Heart left ventricle (tissue), 16 donors: Measurements from ENCODE around the gene FZD1. TPM values are rescaled to one million over a fixed set of nuclear protein-coding genes. Genes with fewer than 3 reads are reported as not detected.

ENCODE experiments used
- ATAC-seq, 4 donors: fragments of 200-7000 bp; cut with Tn5 transposase; one replicate each; pipeline ENCODE4 v1.9.1; 2020 to 2022; ENCODE audit warnings: moderate library complexity in 4 of 4, mild to moderate bottlenecking in 3 of 4, moderate number of reproducible peaks in 1 of 4
- DNase-seq, 5 donors: peaks; one replicate each; pipeline ENCODE4 v3.0.0-alpha.2; 2020
- H3K27ac ChIP-seq, 12 donors: fragments of 200-600 bp; sonication (generic) in 4 of 12; one replicate each; pipeline versions ENCODE4 v1.5.0 to v1.8.0; 2016 to 2022; ENCODE audit warnings: mild to moderate bottlenecking in 2 of 12
- H3K27me3 ChIP-seq, 9 donors: fragments of 200-600 bp; sonication (generic) in 2 of 9; one replicate each; pipeline versions ENCODE4 v1.5.1 to v1.8.0; 2016 to 2022; ENCODE audit warnings: mild to moderate bottlenecking in 3 of 9
- H3K36me3 ChIP-seq, 9 donors: fragments of 200-600 bp; sonication (generic) in 2 of 9; one replicate each; pipeline versions ENCODE4 v1.5.0 to v1.8.0; 2018 to 2022; ENCODE audit warnings: mild to moderate bottlenecking in 2 of 9
- H3K4me1 ChIP-seq, 12 donors: fragments of 200-600 bp; sonication (generic) in 4 of 12; one replicate each; pipeline versions ENCODE4 v1.5.0 to v1.8.0; 2016 to 2022; ENCODE audit warnings: mild to moderate bottlenecking in 3 of 12
- H3K4me3 ChIP-seq, 12 donors: fragments of 200-600 bp; sonication (generic) in 4 of 12; one replicate each; pipeline versions ENCODE4 v1.5.0 to v1.8.0; 2017 to 2022; ENCODE audit warnings: mild to moderate bottlenecking in 9 of 12, moderate library complexity in 4 of 12
- H3K9me3 ChIP-seq, 12 donors: fragments of 200-600 bp; sonication (generic) in 4 of 12; one replicate each; pipeline versions ENCODE4 v1.5.0 to v1.8.0; 2016 to 2022; ENCODE audit warnings: mild to moderate bottlenecking in 1 of 12
- POLR2A ChIP-seq, 2 donors: fragments of 450-650 bp; IDR thresholded peaks; one replicate each; pipeline ENCODE4 v1.6.1; 2017; ENCODE audit warnings: antibody characterized with exemption in 2 of 2, mild to moderate bottlenecking in 2 of 2, moderate library complexity in 2 of 2
- WGBS, 4 donors: extraction: QIAGEN DNeasy Blood & Tissue Kit in 2 of 4; methylation state at CpG; one replicate each; pipeline versions ENCODE4 v1.1.5 to v1.1.7; 2013 to 2018; 5-methylcytosine and 5-hydroxymethylcytosine counted together
- intact Hi-C, 10 donors: fragments of 100-400 bp; cut with DNase I; formaldehyde crosslinking; loops; one replicate each; pipeline versions ENCODE4 v1.11.1 to v1.14.2; 2022
- polyA plus RNA-seq, 2 donors: library from polyadenylated mRNA; stranded (reverse); fragments of 200-250 nt; gene quantifications; one replicate each; pipeline ENCODE4 v1.2.3, GENCODE V29; 2013
- total RNA-seq, 9 donors: library from RNA; depleted of rRNA in 2 of 9; stranded (reverse); fragments of >200 nt in 2 of 9; fragmentation: NEBNext Ultra II Directional in 3 of 9; extraction: Animal tissue kit (Norgen Biotek cat#: 25700) in 3 of 9; gene quantifications; one replicate each; pipeline versions ENCODE4 v1.1.0 to v1.2.4, GENCODE V29; 2016 to 2023
- TF ChIP-seq, protein P1 (sequence below), 12 donors: fragments of 200-600 bp; sonication (generic) in 4 of 12; IDR thresholded peaks; one replicate each; pipeline versions ENCODE4 v1.5.0 to v1.8.0; 2018 to 2022; ENCODE audit warnings: antibody characterized with exemption in 12 of 12, mild to moderate bottlenecking in 5 of 12
- donor health status: ischemic (EF 13 %, LVEDD 7.1; RV severe dilation, severe dysfunction).
- donor health status: healthy with polysubstance abuse.
- donor health status: DM: no; HTN: yes; CAD: no.
- donor health status: DM: no; HTN: no; CAD: no.
- donor health status: ischemic (EF 25% LVEDD 6.9; RV normal size, moderate dysfunction).
- donor health status: ischemic (EF 25% LVEDD 5.7; RV mildly dilated, moderate dysfunction).
- donor health status: healthy.
- donor health status: DM: yes; HTN: yes; CAD: no.
- donor health status: ischemic (EF 35%, LVEDD 5.7; RV mildly dilated, moderate dysfunction).
- donor health status: nonischemic (EF 11% LVEDD 7.7; RV severe dilation, severe dysfunction).
- donor health status: DM: yes; HTN: yes; CAD: no.
- donor health status: PGD.
- donor health status: ischemic (EF 29% LVEDD 5.4; RV normal size, mild dysfunction).
- donor health status: nonischemic (EF 23%, LVEDD 6.1; RV moderate dilation, normal function).

FZD1 gene
- total and polyA plus RNA-seq, 11 donors: 4.7 to 29.8 (median 16.5) TPM

DNA sequence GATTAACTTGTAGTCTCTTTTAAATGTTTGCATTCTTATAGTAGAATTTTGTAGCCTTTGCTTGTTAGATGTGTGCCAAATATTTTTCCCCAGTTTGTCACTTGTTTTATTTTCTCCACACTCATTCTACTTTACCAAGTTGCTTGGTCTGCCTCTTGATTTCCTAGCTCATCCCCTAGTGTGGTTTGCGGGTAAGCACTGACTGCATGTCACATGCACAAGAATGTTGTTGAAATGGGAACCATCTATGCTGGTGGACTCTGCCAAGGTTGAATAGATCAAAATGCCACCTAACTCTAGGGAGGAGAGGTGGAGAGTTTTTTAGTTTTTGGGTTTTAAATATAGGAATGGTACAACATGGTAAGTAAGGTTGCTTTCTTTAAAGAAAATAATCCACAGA lies 47.6 kb downstream of the FZD1 start:
- Histone ChIP-seq H3K27me3 (no peaks in the 10 kb centered on the region), H3K36me3 (no peaks in the 10 kb centered on the region), H3K4me3 (no peak overlapping the region), H3K27ac (no peak overlapping the region), H3K9me3 (peaks cover 0 to 9% (median 0%) of the 10 kb centered on the region in 12 donors), H3K4me1 (no peaks in the 10 kb centered on the region)
- intact Hi-C loops: no loop called here
- ATAC-seq: no peak
- 90 to 98% (median 93%) methylated on average over 1 of the region's 1 CpG for WGBS, 4 donors
- TF ChIP-seq, protein P1, sequence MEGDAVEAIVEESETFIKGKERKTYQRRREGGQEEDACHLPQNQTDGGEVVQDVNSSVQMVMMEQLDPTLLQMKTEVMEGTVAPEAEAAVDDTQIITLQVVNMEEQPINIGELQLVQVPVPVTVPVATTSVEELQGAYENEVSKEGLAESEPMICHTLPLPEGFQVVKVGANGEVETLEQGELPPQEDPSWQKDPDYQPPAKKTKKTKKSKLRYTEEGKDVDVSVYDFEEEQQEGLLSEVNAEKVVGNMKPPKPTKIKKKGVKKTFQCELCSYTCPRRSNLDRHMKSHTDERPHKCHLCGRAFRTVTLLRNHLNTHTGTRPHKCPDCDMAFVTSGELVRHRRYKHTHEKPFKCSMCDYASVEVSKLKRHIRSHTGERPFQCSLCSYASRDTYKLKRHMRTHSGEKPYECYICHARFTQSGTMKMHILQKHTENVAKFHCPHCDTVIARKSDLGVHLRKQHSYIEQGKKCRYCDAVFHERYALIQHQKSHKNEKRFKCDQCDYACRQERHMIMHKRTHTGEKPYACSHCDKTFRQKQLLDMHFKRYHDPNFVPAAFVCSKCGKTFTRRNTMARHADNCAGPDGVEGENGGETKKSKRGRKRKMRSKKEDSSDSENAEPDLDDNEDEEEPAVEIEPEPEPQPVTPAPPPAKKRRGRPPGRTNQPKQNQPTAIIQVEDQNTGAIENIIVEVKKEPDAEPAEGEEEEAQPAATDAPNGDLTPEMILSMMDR (IDR thresholded peaks at IDR 0.05): no peak
- TF ChIP-seq POLR2A (IDR thresholded peaks at IDR 0.05): no peak
- no peak for DNase-seq

DNA sequence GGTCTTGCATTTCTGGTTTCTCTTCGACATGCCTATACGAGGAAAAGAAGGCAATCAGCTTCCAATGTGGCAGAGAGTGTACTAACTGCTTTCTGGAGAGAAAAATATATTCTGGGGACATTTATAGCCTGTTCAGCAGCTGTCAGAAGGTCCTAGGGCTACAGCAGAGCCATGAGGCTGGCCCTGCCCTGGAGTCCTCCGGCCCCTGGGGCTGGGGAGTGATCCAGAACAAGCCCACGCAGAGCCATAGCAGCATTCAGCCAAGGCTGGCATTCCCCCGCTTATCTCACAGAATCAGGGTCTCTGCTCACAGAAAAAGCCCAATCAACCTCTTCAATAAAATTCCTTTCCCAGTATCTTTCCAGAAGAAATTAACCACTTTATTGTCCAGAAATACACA lies 48.9 kb downstream of the FZD1 start:
- WGBS, 4 donors: 84 to 97% (median 90%) methylated on average over 5 of the region's 5 CpGs
- DNase-seq (no peak), ATAC-seq (no peak)
- no peaks in the 10 kb centered on the region for H3K36me3 ChIP-seq
- TF ChIP-seq, protein P1 (IDR thresholded peaks at IDR 0.05): no peak
- no peak for TF ChIP-seq POLR2A (IDR thresholded peaks at IDR 0.05)
- H3K9me3 ChIP-seq: no peaks in the 10 kb centered on the region
- H3K27ac ChIP-seq: no peak overlapping the region
- intact Hi-C loops: no loop called here
- H3K4me3 ChIP-seq: no peak overlapping the region
- no peaks in the 10 kb centered on the region for H3K27me3 ChIP-seq
- H3K4me1 ChIP-seq: no peaks in the 10 kb centered on the region

DNA sequence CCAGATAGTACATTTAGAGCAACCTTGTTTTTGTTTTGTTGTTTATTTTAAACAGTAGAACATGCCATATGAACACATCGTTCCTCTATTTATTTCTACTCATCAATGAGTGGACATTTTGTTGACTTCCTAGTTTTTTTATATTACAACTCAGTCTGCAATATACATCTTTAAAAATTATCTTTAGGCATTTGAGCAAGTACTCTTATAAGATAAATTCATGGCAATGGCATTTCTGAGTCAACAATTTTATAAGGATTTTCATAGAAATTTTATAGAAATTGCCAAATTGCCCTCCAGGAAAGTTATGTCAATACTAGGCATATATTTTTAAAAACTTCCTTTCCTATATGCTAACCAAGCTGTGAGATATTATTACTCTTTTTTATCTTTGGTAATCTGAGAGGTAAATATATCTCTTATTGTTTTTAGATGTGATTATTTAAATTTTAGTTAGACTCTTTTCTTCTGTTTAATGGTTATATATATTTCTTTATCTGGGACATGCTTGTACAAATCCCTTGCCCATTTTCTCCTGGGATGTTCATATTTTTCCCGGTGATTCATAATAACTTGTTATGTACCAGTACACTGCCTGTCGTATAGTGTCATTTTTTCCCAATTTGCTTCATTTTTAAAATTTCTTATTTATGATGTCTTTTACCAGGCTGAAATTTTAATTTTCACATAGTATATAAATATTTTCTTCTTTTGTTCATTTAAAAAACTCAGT lies 50.5 kb downstream of the FZD1 start:
- H3K36me3 ChIP-seq: no peaks in the 10 kb centered on the region
- no peak for DNase-seq
- TF ChIP-seq POLR2A (IDR thresholded peaks at IDR 0.05): no peak
- TF ChIP-seq, protein P1 (IDR thresholded peaks at IDR 0.05): no peak
- H3K4me1 ChIP-seq: no peaks in the 10 kb centered on the region
- H3K9me3 ChIP-seq: no peaks in the 10 kb centered on the region
- no peaks in the 10 kb centered on the region for H3K27me3 ChIP-seq
- H3K27ac ChIP-seq: no peak overlapping the region
- ATAC-seq: no peak
- intact Hi-C loops: no loop called here
- 82 to 91% (median 87%) methylated on average over 3 of the region's 3 CpGs for WGBS, 4 donors
- H3K4me3 ChIP-seq: no peak overlapping the region

DNA sequence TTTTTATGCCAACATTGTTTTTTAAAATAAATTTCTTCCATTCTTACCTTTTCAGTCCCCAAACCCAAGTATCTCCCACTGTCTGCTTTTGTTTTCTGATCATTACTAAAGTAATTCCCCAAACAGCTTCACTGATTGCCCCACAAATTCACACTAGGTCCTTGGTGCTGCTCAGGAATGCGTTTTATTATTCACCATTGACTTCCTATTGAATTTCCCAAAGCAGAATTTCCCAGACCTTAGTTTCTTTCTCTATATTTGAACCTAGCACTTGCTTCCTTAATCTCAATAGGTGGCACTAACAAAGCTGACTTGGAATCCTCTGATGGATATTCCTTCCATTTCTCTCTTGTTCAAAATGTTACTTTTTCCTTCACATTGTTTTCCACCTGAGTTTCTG lies 52.2 kb downstream of the FZD1 start:
- no peak for ATAC-seq
- intact Hi-C loops: no loop called here

More for the DNA sequence above, 52.2 kb downstream of the FZD1 start:
- no peaks in the 10 kb centered on the region for H3K9me3 ChIP-seq
- no peak for DNase-seq
- WGBS, 4 donors: 67 to 80% (median 71%) methylated on average over 1 of the region's 1 CpG
- H3K27ac ChIP-seq: no peak overlapping the region
- H3K4me1 ChIP-seq: no peaks in the 10 kb centered on the region
- H3K4me3 ChIP-seq: no peak overlapping the region
- TF ChIP-seq, protein P1 (IDR thresholded peaks at IDR 0.05): no peak
- TF ChIP-seq POLR2A (IDR thresholded peaks at IDR 0.05): no peak
- H3K27me3 ChIP-seq: no peaks in the 10 kb centered on the region
- no peaks in the 10 kb centered on the region for H3K36me3 ChIP-seq
